Measurements from ENCODE around the gene PLEKHF1.
A peak's percentile ranks its signal among the peaks of the same experiment; 100 is the strongest.

Gene PLEKHF1, protein sequence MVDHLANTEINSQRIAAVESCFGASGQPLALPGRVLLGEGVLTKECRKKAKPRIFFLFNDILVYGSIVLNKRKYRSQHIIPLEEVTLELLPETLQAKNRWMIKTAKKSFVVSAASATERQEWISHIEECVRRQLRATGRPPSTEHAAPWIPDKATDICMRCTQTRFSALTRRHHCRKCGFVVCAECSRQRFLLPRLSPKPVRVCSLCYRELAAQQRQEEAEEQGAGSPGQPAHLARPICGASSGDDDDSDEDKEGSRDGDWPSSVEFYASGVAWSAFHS

DNA sequence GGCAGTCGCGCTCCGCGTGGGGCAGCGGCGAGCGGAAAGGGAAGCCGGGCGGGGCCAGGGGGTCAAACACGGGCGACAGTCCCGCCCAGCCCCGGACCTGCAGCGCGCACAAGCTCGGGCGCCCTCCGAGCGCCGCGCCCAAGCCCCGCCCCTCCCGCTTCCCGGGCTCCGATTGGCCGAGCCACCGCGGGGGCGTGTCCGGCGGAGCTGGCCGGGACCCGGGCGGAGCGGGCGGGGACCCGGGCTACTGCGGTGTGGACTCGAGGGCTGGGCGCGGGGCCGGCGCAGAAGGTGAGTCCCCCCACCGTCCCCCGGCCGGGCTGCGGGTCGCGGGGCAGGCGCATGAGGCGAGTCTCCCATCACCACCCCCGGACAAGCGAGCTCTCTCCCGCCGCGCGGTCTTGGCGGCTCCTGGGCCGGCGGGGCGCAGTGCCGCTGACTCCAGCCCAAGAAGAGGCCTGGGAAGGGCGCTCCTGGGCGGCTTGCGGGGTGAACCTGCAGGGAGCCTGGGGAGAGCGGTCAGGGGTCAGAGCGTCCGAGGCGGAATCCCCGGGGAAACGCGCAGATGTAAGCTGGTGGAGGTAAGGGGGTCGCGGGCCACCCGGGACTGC, at the start of gene PLEKHF1:
PLEKHF1 (plus strand) TSS at position 247 of the 611 bp plus-strand sequence. CDS start 8,379 bp downstream, outside the sequence.
- peak within 1 kb of the TSS; percentile 77 to 95 for H3K4me3 ChIP-seq (ENCODE audit: low read depth in 1 of 2, low read length in 2 of 2)
- H3K9me3 ChIP-seq (ENCODE audit: insufficient read depth, low read length, severe bottlenecking) = no peaks in the 10 kb centered on the region
- peaks cover 15% of the 10 kb centered on the region for H3K79me2 ChIP-seq (ENCODE audit: insufficient read depth, low read length)
- 0 out of 2 replicates have a peak, but pooled peaks cover 5% of the 10 kb centered on the region for H4K20me1 ChIP-seq (ENCODE audit: insufficient read depth, low read length)
- DNase-seq = peak; percentile 82
- peak within 1 kb of the TSS; percentile 97 for H3K4me2 ChIP-seq (ENCODE audit: insufficient read depth, low read length)
- peak; percentile 46 for TF ChIP-seq EZH2 (IDR thresholded peaks at IDR 0.05; ENCODE audit: borderline replicate concordance, low read depth, low read length, severe bottlenecking)
- TF ChIP-seq, protein P1, sequence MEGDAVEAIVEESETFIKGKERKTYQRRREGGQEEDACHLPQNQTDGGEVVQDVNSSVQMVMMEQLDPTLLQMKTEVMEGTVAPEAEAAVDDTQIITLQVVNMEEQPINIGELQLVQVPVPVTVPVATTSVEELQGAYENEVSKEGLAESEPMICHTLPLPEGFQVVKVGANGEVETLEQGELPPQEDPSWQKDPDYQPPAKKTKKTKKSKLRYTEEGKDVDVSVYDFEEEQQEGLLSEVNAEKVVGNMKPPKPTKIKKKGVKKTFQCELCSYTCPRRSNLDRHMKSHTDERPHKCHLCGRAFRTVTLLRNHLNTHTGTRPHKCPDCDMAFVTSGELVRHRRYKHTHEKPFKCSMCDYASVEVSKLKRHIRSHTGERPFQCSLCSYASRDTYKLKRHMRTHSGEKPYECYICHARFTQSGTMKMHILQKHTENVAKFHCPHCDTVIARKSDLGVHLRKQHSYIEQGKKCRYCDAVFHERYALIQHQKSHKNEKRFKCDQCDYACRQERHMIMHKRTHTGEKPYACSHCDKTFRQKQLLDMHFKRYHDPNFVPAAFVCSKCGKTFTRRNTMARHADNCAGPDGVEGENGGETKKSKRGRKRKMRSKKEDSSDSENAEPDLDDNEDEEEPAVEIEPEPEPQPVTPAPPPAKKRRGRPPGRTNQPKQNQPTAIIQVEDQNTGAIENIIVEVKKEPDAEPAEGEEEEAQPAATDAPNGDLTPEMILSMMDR (IDR thresholded peaks at IDR 0.05; ENCODE audit: borderline replicate concordance, extremely low read depth, low read length, poor library complexity, severe bottlenecking) = no peak
- peak within 1 kb of the TSS; percentile 79 for H3K9ac ChIP-seq (ENCODE audit: low read depth, low read length)
- H3K36me3 ChIP-seq (ENCODE audit: insufficient read depth, low read length) = no peaks in the 10 kb centered on the region
- peaks cover 7% of the 10 kb centered on the region for H3K27me3 ChIP-seq (ENCODE audit: insufficient read depth, low read length, poor library complexity)
- H2AFZ ChIP-seq (ENCODE audit: low read depth, low read length) = peak within 1 kb of the TSS; percentile 91
- peak within 1 kb of the TSS; percentile 52; the same call in 1 of the 2 replicates for H3K27ac ChIP-seq (ENCODE audit: low read length)
- peak; percentile 84 for ATAC-seq (ENCODE audit: insufficient read depth, low read depth)
- peaks cover 44% of the 10 kb centered on the region for H3K4me1 ChIP-seq (ENCODE audit: insufficient read depth, low read length)

DNA sequence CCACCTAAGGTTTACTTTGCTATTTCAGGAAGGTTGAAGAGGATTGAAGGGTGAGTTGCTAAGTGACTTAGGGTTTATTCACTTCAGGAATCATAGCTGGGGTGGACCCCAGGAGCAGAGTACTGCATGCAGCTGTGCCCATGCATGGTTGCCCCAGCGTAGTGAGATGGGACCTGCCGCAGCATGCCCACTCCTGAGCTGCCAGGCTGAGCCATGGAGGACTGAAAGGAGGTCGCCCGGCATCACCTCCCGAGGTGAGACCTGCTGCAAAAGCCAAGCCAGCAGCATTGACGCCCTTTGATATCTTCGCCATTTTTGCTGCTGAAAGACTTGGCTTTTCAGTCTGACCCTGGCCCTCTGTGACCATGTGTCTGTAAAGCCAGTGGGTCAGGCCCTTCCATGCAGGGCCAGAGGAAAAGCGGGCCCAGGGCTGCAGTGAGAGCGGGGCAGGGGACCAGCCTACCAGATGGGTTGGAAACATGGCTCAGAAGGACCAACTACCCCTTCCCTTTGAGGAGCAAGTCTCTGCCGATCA, 49.3 kb upstream of the PLEKHF1 start:
- no peaks in the 10 kb centered on the region for H3K4me1 ChIP-seq (ENCODE audit: insufficient read depth, low read length)

DNA sequence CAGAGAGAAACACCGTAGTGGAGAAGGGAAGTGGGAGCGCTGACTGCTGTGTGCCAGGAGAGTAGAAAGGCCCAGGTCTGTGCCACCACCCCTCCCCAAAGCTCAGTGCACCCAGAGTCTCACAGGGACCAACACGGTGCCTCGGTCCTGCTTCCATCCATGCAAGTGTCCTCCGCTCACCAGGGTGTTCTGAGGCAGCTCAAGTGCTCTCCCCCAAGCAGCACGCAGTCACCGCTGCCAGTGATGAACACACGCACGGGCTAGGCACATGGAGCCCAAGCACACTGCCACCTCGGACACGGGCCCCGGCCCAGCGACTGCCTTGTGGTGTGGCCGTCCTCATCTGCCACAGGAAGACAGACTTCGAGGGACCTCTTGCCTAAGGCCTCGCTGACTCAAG, 48.7 kb upstream of the PLEKHF1 start:
- no peaks in the 10 kb centered on the region for H3K79me2 ChIP-seq (ENCODE audit: insufficient read depth, low read length)
- H3K9ac ChIP-seq (ENCODE audit: low read depth, low read length) = no peak overlapping the region
- peaks cover 45% of the 10 kb centered on the region for H3K36me3 ChIP-seq (ENCODE audit: insufficient read depth, low read length)
- ATAC-seq (ENCODE audit: insufficient read depth, low read depth) = peak; percentile 14; the same call in 1 of the 3 replicates
- TF ChIP-seq EZH2 (IDR thresholded peaks at IDR 0.05; ENCODE audit: borderline replicate concordance, low read depth, low read length, severe bottlenecking) = no peak
- TF ChIP-seq, protein P1 (IDR thresholded peaks at IDR 0.05; ENCODE audit: borderline replicate concordance, extremely low read depth, low read length, poor library complexity, severe bottlenecking) = no peak
- H3K4me3 ChIP-seq (ENCODE audit: low read depth in 1 of 2, low read length in 2 of 2) = no peak overlapping the region
- no peaks in the 10 kb centered on the region for H3K27me3 ChIP-seq (ENCODE audit: insufficient read depth, low read length, poor library complexity)
- H3K27ac ChIP-seq (ENCODE audit: low read length) = no peak overlapping the region
- H3K4me1 ChIP-seq (ENCODE audit: insufficient read depth, low read length) = no peaks in the 10 kb centered on the region
- H2AFZ ChIP-seq (ENCODE audit: low read depth, low read length) = no peak overlapping the region
- H4K20me1 ChIP-seq (ENCODE audit: insufficient read depth, low read length) = no peaks in the 10 kb centered on the region
- DNase-seq = no peak
- no peak overlapping the region for H3K4me2 ChIP-seq (ENCODE audit: insufficient read depth, low read length)
- H3K9me3 ChIP-seq (ENCODE audit: insufficient read depth, low read length, severe bottlenecking) = no peaks in the 10 kb centered on the region

More for the DNA sequence above, 49.3 kb upstream of the PLEKHF1 start:
- DNase-seq (no peak), ATAC-seq (ENCODE audit: insufficient read depth, low read depth) (no peak)
- H3K36me3 ChIP-seq (ENCODE audit: insufficient read depth, low read length) = peaks cover 51% of the 10 kb centered on the region
- H3K9ac ChIP-seq (ENCODE audit: low read depth, low read length) = no peak overlapping the region
- H3K79me2 ChIP-seq (ENCODE audit: insufficient read depth, low read length) = no peaks in the 10 kb centered on the region
- H4K20me1 ChIP-seq (ENCODE audit: insufficient read depth, low read length) = no peaks in the 10 kb centered on the region
- no peaks in the 10 kb centered on the region for H3K27me3 ChIP-seq (ENCODE audit: insufficient read depth, low read length, poor library complexity)
- H3K27ac ChIP-seq (ENCODE audit: low read length) = no peak overlapping the region
- TF ChIP-seq, protein P1 (IDR thresholded peaks at IDR 0.05; ENCODE audit: borderline replicate concordance, extremely low read depth, low read length, poor library complexity, severe bottlenecking) = no peak
- no peak for TF ChIP-seq EZH2 (IDR thresholded peaks at IDR 0.05; ENCODE audit: borderline replicate concordance, low read depth, low read length, severe bottlenecking)
- no peak overlapping the region for H2AFZ ChIP-seq (ENCODE audit: low read depth, low read length)
- H3K4me2 ChIP-seq (ENCODE audit: insufficient read depth, low read length) = no peak overlapping the region
- H3K4me3 ChIP-seq (ENCODE audit: low read depth in 1 of 2, low read length in 2 of 2) = no peak overlapping the region
- no peaks in the 10 kb centered on the region for H3K9me3 ChIP-seq (ENCODE audit: insufficient read depth, low read length, severe bottlenecking)

Measured in DND-41 (cell line).